ENCODE data around the gene CCDC12. TPM values are rescaled to one million over a fixed set of nuclear protein-coding genes. Genes with fewer than 3 reads are reported as not detected.

CCDC12 gene
- total and polyA plus RNA-seq, 9 of the 15 experiments (the other 6 are each of a cell fraction or from before 2014, with no cell fraction given): 8.9 to 201 (median 86.9) TPM

- TF ChIP-seq, protein P1, sequence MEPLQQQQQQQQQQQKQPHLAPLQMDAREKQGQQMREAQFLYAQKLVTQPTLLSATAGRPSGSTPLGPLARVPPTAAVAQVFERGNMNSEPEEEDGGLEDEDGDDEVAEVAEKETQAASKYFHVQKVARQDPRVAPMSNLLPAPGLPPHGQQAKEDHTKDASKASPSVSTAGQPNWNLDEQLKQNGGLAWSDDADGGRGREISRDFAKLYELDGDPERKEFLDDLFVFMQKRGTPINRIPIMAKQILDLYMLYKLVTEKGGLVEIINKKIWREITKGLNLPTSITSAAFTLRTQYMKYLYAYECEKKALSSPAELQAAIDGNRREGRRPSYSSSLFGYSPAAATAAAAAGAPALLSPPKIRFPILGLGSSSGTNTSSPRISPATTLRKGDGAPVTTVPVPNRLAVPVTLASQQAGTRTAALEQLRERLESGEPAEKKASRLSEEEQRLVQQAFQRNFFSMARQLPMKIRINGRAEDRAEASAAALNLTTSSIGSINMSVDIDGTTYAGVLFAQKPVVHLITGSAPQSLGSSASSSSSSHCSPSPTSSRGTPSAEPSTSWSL (CRISPR knock-in tag; IDR thresholded peaks at IDR 0.05; ENCODE audit: borderline replicate concordance): no peak
- TF ChIP-seq THRAP3 (IDR thresholded peaks at IDR 0.05; ENCODE audit: borderline replicate concordance) (no peak), SMAD4 (CRISPR knock-in tag; conservative IDR thresholded peaks at IDR 0.05) (peak; percentile 75), MEF2D (tag; conservative IDR thresholded peaks at IDR 0.05; ENCODE audit: low read depth) (no peak), POU5F1 (IDR thresholded peaks at IDR 0.05; ENCODE audit: borderline replicate concordance, low read depth, low read length, partially characterized antibody) (no peak), ZNF449 (CRISPR knock-in tag; IDR thresholded peaks at IDR 0.05) (no peak), RUNX1 (IDR thresholded peaks at IDR 0.05; ENCODE audit: low read depth) (no peak), SFPQ (IDR thresholded peaks at IDR 0.05; ENCODE audit: low read depth, low read length) (no peak), E2F3 (CRISPR knock-in tag; IDR thresholded peaks at IDR 0.05) (no peak)
- TF ChIP-seq, protein P2, sequence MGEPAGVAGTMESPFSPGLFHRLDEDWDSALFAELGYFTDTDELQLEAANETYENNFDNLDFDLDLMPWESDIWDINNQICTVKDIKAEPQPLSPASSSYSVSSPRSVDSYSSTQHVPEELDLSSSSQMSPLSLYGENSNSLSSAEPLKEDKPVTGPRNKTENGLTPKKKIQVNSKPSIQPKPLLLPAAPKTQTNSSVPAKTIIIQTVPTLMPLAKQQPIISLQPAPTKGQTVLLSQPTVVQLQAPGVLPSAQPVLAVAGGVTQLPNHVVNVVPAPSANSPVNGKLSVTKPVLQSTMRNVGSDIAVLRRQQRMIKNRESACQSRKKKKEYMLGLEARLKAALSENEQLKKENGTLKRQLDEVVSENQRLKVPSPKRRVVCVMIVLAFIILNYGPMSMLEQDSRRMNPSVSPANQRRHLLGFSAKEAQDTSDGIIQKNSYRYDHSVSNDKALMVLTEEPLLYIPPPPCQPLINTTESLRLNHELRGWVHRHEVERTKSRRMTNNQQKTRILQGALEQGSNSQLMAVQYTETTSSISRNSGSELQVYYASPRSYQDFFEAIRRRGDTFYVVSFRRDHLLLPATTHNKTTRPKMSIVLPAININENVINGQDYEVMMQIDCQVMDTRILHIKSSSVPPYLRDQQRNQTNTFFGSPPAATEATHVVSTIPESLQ (CRISPR knock-in tag; IDR thresholded peaks at IDR 0.05): 0 out of 2 replicates have a peak, but pooled peaks have one; percentile 54
- TF ChIP-seq, protein P3, sequence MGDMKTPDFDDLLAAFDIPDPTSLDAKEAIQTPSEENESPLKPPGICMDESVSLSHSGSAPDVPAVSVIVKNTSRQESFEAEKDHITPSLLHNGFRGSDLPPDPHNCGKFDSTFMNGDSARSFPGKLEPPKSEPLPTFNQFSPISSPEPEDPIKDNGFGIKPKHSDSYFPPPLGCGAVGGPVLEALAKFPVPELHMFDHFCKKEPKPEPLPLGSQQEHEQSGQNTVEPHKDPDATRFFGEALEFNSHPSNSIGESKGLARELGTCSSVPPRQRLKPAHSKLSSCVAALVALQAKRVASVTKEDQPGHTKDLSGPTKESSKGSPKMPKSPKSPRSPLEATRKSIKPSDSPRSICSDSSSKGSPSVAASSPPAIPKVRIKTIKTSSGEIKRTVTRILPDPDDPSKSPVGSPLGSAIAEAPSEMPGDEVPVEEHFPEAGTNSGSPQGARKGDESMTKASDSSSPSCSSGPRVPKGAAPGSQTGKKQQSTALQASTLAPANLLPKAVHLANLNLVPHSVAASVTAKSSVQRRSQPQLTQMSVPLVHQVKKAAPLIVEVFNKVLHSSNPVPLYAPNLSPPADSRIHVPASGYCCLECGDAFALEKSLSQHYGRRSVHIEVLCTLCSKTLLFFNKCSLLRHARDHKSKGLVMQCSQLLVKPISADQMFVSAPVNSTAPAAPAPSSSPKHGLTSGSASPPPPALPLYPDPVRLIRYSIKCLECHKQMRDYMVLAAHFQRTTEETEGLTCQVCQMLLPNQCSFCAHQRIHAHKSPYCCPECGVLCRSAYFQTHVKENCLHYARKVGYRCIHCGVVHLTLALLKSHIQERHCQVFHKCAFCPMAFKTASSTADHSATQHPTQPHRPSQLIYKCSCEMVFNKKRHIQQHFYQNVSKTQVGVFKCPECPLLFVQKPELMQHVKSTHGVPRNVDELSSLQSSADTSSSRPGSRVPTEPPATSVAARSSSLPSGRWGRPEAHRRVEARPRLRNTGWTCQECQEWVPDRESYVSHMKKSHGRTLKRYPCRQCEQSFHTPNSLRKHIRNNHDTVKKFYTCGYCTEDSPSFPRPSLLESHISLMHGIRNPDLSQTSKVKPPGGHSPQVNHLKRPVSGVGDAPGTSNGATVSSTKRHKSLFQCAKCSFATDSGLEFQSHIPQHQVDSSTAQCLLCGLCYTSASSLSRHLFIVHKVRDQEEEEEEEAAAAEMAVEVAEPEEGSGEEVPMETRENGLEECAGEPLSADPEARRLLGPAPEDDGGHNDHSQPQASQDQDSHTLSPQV (IDR thresholded peaks at IDR 0.05): peak; percentile 48; the same call in 1 of the 2 replicates
- TF ChIP-seq, protein P4, sequence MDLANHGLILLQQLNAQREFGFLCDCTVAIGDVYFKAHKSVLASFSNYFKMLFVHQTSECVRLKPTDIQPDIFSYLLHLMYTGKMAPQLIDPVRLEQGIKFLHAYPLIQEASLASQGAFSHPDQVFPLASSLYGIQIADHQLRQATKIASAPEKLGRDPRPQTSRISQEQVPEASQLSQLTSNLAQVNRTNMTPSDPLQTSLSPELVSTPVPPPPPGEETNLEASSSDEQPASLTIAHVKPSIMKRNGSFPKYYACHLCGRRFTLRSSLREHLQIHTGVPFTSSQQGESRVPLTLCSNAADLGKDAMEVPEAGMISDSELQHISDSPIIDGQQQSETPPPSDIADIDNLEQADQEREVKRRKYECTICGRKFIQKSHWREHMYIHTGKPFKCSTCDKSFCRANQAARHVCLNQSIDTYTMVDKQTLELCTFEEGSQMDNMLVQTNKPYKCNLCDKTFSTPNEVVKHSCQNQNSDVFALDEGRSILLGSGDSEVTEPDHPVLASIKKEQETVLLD (IDR thresholded peaks at IDR 0.05): no peak
Observed at GRCh38 chr3:46948830-46949671, 27.5 kb downstream of the CCDC12 start (continued).
